IMR-90 (cell line): Measurements from ENCODE around the gene RTN4RL2. TPM values are rescaled to one million over a fixed set of nuclear protein-coding genes. Genes with fewer than 3 reads are reported as not detected.

ENCODE experiments used
- ATAC-seq: fragments of 200-7000 bp; cut with Tn5 transposase; 2 replicates; pipeline ENCODE4 v1.9.1; 2020; ENCODE audit warnings: low read depth, mild to moderate bottlenecking, moderate library complexity
- BruUV-seq: library from RNA; stranded (reverse); fragments of 400-500 nt; replicated peaks from 2 replicates; lab custom pipeline; 2021; lab: Mats Ljungman, UMichigan
- CTCF ChIA-PET: fragments of 300-600 bp; formaldehyde crosslinking; extraction: SDS; loops from one replicate; lab custom pipeline; 2021; ENCODE audit warnings: antibody characterized with exemption; lab: Yijun Ruan, JAX
- POLR2A ChIA-PET: fragments of 300-600 bp; sonication (Branson Sonifier 250); formaldehyde crosslinking; loops from one replicate; lab custom pipeline; 2022; ENCODE audit warnings: antibody characterized with exemption; ENCODE audit not compliant: unreplicated experiment; lab: Charles Lee
- DNase-seq: peaks from one replicate; pipeline ENCODE4 v3.0.0; 2013
- H2AFZ ChIP-seq: replicated peaks from 2 replicates; pipeline ENCODE3; 2013; ENCODE audit warnings: low read length, mild to moderate bottlenecking; ENCODE audit not compliant: poor library complexity
- H2AK5ac ChIP-seq: 2 replicates; pipeline ENCODE4 v1.6.1; 2013; ENCODE audit warnings: low read depth, low read length, inconsistent platforms
- H2AK9ac ChIP-seq: replicated peaks from 2 replicates; pipeline ENCODE3; 2013; ENCODE audit warnings: mild to moderate bottlenecking, low read depth, low read length, moderate library complexity; ENCODE audit not compliant: poor library complexity
- H2BK120ac ChIP-seq: 2 replicates; pipeline ENCODE4 v1.6.1; 2013; ENCODE audit warnings: low read depth, low read length, inconsistent platforms
- H2BK15ac ChIP-seq: 3 replicates; pipeline ENCODE4 v1.6.1; 2013; ENCODE audit warnings: low read depth, low read length, inconsistent platforms
- H2BK20ac ChIP-seq: 2 replicates; pipeline ENCODE4 v1.6.1; 2013; ENCODE audit warnings: low read depth, mild to moderate bottlenecking, inconsistent platforms, low read length, moderate library complexity
- H2BK5ac ChIP-seq: 2 replicates; pipeline ENCODE4 v1.6.1; 2013; ENCODE audit warnings: mild to moderate bottlenecking, low read depth, low read length, inconsistent platforms; ENCODE audit not compliant: poor library complexity, severe bottlenecking
- H3K14ac ChIP-seq: replicated peaks from 2 replicates; pipeline ENCODE4 v1.6.1; 2013; ENCODE audit warnings: low read depth, low read length, inconsistent platforms
- H3K18ac ChIP-seq: 2 replicates; pipeline ENCODE4 v1.6.1; 2013; ENCODE audit warnings: low read depth, low read length, control low read depth
- H3K23ac ChIP-seq: 2 replicates; pipeline ENCODE4 v1.6.1; 2013; ENCODE audit warnings: low read depth, low read length, inconsistent platforms
- H3K27ac ChIP-seq: 2 replicates; pipeline ENCODE4 v1.5.1; 2013; ENCODE audit warnings: mild to moderate bottlenecking, control low read depth, low read length; ENCODE audit not compliant: insufficient read depth
- H3K27me3 ChIP-seq: 2 replicates; pipeline ENCODE4 v1.6.1; 2013; ENCODE audit warnings: low read length; ENCODE audit not compliant: control insufficient read depth, insufficient read depth
- H3K36me3 ChIP-seq: 2 replicates; pipeline ENCODE4 v1.6.1; 2013; ENCODE audit warnings: low read length, mixed read lengths; ENCODE audit not compliant: control insufficient read depth, insufficient read depth
- H3K4ac ChIP-seq: 2 replicates; pipeline ENCODE4 v1.6.1; 2013; ENCODE audit warnings: low read depth, low read length, inconsistent platforms
- H3K4me1 ChIP-seq: 2 replicates; pipeline ENCODE4 v1.6.1; 2013; ENCODE audit warnings: low read length, mixed read lengths; ENCODE audit not compliant: control insufficient read depth, insufficient read depth
- H3K4me2 ChIP-seq: 2 replicates; pipeline ENCODE4 v1.6.1; 2013; ENCODE audit warnings: low read depth, mild to moderate bottlenecking, control low read depth, low read length, moderate library complexity
- H3K4me3 ChIP-seq: 2 replicates; pipeline ENCODE4 v1.5.1; 2013; ENCODE audit warnings: low read depth, mild to moderate bottlenecking, control low read depth, low read length, moderate library complexity; ENCODE audit not compliant: insufficient read depth
- H3K56ac ChIP-seq: 2 replicates; pipeline ENCODE4 v1.6.1; 2013; ENCODE audit warnings: low read length, inconsistent platforms; ENCODE audit not compliant: insufficient read depth; ENCODE audit errors: extremely low read depth
- H3K79me1 ChIP-seq, 2 experiments: 2 replicates each; pipeline ENCODE4 v1.6.1; 2013; ENCODE audit warnings: low read length in 2 of 2, inconsistent platforms in 1 of 2, low read depth in 1 of 2
- H3K9ac ChIP-seq: 2 replicates; pipeline ENCODE4 v1.6.1; 2013; ENCODE audit warnings: low read depth, low read length, control low read depth
- H3K9me1 ChIP-seq: 2 replicates; pipeline ENCODE4 v1.6.1; 2013; ENCODE audit warnings: low read length, inconsistent platforms; ENCODE audit not compliant: insufficient read depth
- H3K9me3 ChIP-seq: 2 replicates; pipeline ENCODE4 v1.6.1; 2013; ENCODE audit warnings: low read length; ENCODE audit not compliant: control insufficient read depth, insufficient read depth
- H4K20me1 ChIP-seq: 2 replicates; pipeline ENCODE4 v1.6.1; 2013; ENCODE audit warnings: low read length, inconsistent platforms; ENCODE audit not compliant: insufficient read depth
- H4K5ac ChIP-seq: 2 replicates; pipeline ENCODE4 v1.6.1; 2013; ENCODE audit warnings: mild to moderate bottlenecking, low read depth, low read length, control low read depth
- H4K8ac ChIP-seq, 2 experiments: 2 replicates each; pipeline ENCODE4 v1.6.1; 2013; ENCODE audit warnings: low read depth in 2 of 2, low read length in 2 of 2, control low read depth in 1 of 2, inconsistent platforms in 1 of 2
- H4K91ac ChIP-seq: 2 replicates; pipeline ENCODE4 v1.6.1; 2013; ENCODE audit warnings: low read depth, low read length, inconsistent platforms; ENCODE audit not compliant: insufficient read depth
- BHLHE40 ChIP-seq: fragments of 150-350 bp; IDR thresholded peaks from 2 replicates; pipeline ENCODE4 v1.6.1; 2016; ENCODE audit warnings: mild to moderate bottlenecking, low read depth, low read length
- CEBPB ChIP-seq: IDR thresholded peaks from 2 replicates; pipeline ENCODE4 v1.6.1; 2012; ENCODE audit warnings: low read depth, low read length, improper control_type of control experiment
- CTCF ChIP-seq: conservative IDR thresholded peaks from 2 replicates; pipeline ENCODE4 v1.5.1; 2012; ENCODE audit warnings: mild to moderate bottlenecking, low read depth, low read length, improper control_type of control experiment
- ELK1 ChIP-seq: fragments of 150-350 bp; IDR thresholded peaks from 2 replicates; pipeline ENCODE4 v1.6.1; 2016; ENCODE audit warnings: low read depth, mild to moderate bottlenecking, low read length, moderate library complexity, borderline replicate concordance
- MAFK ChIP-seq: IDR thresholded peaks from 2 replicates; pipeline ENCODE4 v1.6.1; 2012; ENCODE audit warnings: low read depth, low read length, improper control_type of control experiment
- MAZ ChIP-seq: IDR thresholded peaks from 2 replicates; pipeline ENCODE4 v1.6.1; 2012; ENCODE audit warnings: low read depth, mild to moderate bottlenecking, low read length, improper control_type of control experiment, moderate library complexity, borderline replicate concordance
- MXI1 ChIP-seq: IDR thresholded peaks from 2 replicates; pipeline ENCODE4 v1.6.1; 2012; ENCODE audit warnings: low read depth, mild to moderate bottlenecking, low read length, moderate library complexity, borderline replicate concordance
- NFE2L2 ChIP-seq: fragments of 150-350 bp; IDR thresholded peaks from 2 replicates; pipeline ENCODE4 v1.6.1; 2016; ENCODE audit warnings: low read depth, mild to moderate bottlenecking, low read length
- RAD21 ChIP-seq: IDR thresholded peaks from 2 replicates; pipeline ENCODE4 v1.6.1; 2012; ENCODE audit warnings: low read length, improper control_type of control experiment
- RCOR1 ChIP-seq: IDR thresholded peaks from 2 replicates; pipeline ENCODE4 v1.6.1; 2012; ENCODE audit warnings: mild to moderate bottlenecking, low read length, improper control_type of control experiment; ENCODE audit not compliant: insufficient replicate concordance
- RFX5 ChIP-seq: IDR thresholded peaks from 2 replicates; pipeline ENCODE4 v1.8.0; 2012; ENCODE audit warnings: low read depth, mild to moderate bottlenecking, low read length, moderate library complexity
- SMC3 ChIP-seq: fragments of 150-350 bp; IDR thresholded peaks from 2 replicates; pipeline ENCODE4 v1.6.1; 2016; ENCODE audit warnings: low read depth, mild to moderate bottlenecking, antibody characterized with exemption, low read length, moderate library complexity
- USF2 ChIP-seq: fragments of 150-350 bp; IDR thresholded peaks from 2 replicates; pipeline ENCODE4 v1.6.1; 2017; ENCODE audit warnings: mild to moderate bottlenecking, antibody characterized with exemption, low read length, low read depth
- WGBS, 2 experiments: methylation state at CpG; one replicate each; pipeline versions ENCODE4 v1.1.5 to v1.1.7; 2013; ENCODE audit warnings: missing lambda C conversion rate in 2 of 2; ENCODE audit not compliant: insufficient read length in 1 of 2; ENCODE audit errors: extremely low coverage in 2 of 2; 5-methylcytosine and 5-hydroxymethylcytosine counted together
- dilution Hi-C: fragments of 300-500 bp; cut with HindIII; formaldehyde crosslinking; loops from one replicate; pipeline ENCODE4 v1.14.3; 2018; ENCODE audit warnings: low sequenced_read_pairs; ENCODE audit not compliant: unreplicated experiment
- in situ Hi-C: fragments of 300-500 bp; cut with MboI; formaldehyde crosslinking; loops from 3 replicates; pipeline ENCODE4 v1.14.3; 2019; ENCODE audit warnings: low sequenced_read_pairs, inconsistent platforms, mixed read lengths
- intact Hi-C: fragments of 100-400 bp; cut with micrococcal nuclease; formaldehyde crosslinking; loops from 2 replicates; pipeline ENCODE4 v1.10.0; 2022
- polyA plus RNA-seq, 3 experiments: library from polyadenylated mRNA; depleted of rRNA; stranded (reverse); fragments of >200 nt; gene quantifications; 2 replicates each; pipeline ENCODE4 v1.2.3, GENCODE V29; 2012; ENCODE audit warnings: low replicate concordance in 1 of 3
- total RNA-seq: library from RNA; depleted of rRNA; stranded (reverse); fragments of >200 nt; gene quantifications from 2 replicates; pipeline ENCODE4 v1.2.3, GENCODE V29; 2012

Gene RTN4RL2
- total and polyA plus RNA-seq, 2 of the 4 experiments (the other 2 are of a cell fraction), result 1.5 TPM; not detected in 1

- in situ Hi-C loops, result loop anchor here (25.0 kb wide), 1 partner anchor 1035 kb away; the partner anchor contains the start of gene OR5B21
- no peak for TF ChIP-seq SMC3
- TF ChIP-seq RFX5, result no peak
- no peak for TF ChIP-seq USF2
- 0 out of 2 replicates have a peak, but pooled peaks have one; percentile 3 for TF ChIP-seq RAD21
- TF ChIP-seq BHLHE40, result no peak
- no peak for TF ChIP-seq CEBPB
- no peak for TF ChIP-seq RCOR1
- TF ChIP-seq MXI1, result no peak
- 0 out of 2 replicates have a peak, but pooled peaks have one; percentile 31 for TF ChIP-seq MAZ
- TF ChIP-seq ELK1, result no peak
- TF ChIP-seq NFE2L2, result no peak
- TF ChIP-seq MAFK, result no peak
- TF ChIP-seq CTCF, result peak; percentile 36
Measured at GRCh38 chr11:57476757-57477506, 16.6 kb downstream of the RTN4RL2 start.

More at GRCh38 chr11:57476757-57477506, 16.6 kb downstream of the RTN4RL2 start:
- H2BK5ac ChIP-seq, result no peak overlapping the region
- no peak overlapping the region for H2BK20ac ChIP-seq
- no peak overlapping the region for H3K4ac ChIP-seq
- no peak overlapping the region for H4K91ac ChIP-seq
- WGBS, 2 experiments, result 12% methylated on average over 15 of the region's 27 CpGs; no CpG with 5 or more reads in 1 of the 2 experiments
- no peak overlapping the region for H3K23ac ChIP-seq
- H3K4me3 ChIP-seq, result no peak overlapping the region
- H3K4me2 ChIP-seq, result peak overlapping the region; percentile 54
- BruUV-seq, result no TSS peak
- no peaks in the 10 kb centered on the region for H3K79me1 ChIP-seq
- H3K4me1 ChIP-seq, result no peaks in the 10 kb centered on the region
- H3K14ac ChIP-seq, result no peak overlapping the region
- no peaks in the 10 kb centered on the region; the same call in 1 of the 2 replicates for H4K20me1 ChIP-seq
- no peak overlapping the region for H3K18ac ChIP-seq
- no peak overlapping the region for H2AK5ac ChIP-seq
- no peak overlapping the region for H3K27ac ChIP-seq
- intact Hi-C loops (no loop called here), dilution Hi-C loops (no loop called here)
- H3K56ac ChIP-seq, result no peak overlapping the region
- H3K27me3 ChIP-seq, result peaks cover 42% of the 10 kb centered on the region
- peak overlapping the region; percentile 84 for H2AFZ ChIP-seq
- H3K9me3 ChIP-seq, result no peaks in the 10 kb centered on the region
- H4K8ac ChIP-seq, result no peak overlapping the region
- H3K9me1 ChIP-seq, result no peaks in the 10 kb centered on the region
- H2BK15ac ChIP-seq, result no peak overlapping the region
- ChIA-PET CTCF (interaction anchor here (0.6 to 1.5 kb wide), 4 partner anchors 16 to 168 kb away, joined by 3 to 7 read pairs (median 4); no protein-coding TSS in a partner anchor), POLR2A (interaction anchor here (0.5 kb wide), 1 partner anchor 179 kb away, joined by 3 read pairs; no protein-coding TSS in a partner anchor)
- no peaks in the 10 kb centered on the region for H3K36me3 ChIP-seq
- ATAC-seq (peak; percentile 80), DNase-seq (peak; percentile 17)
- H2AK9ac ChIP-seq, result peak overlapping the region; percentile 30
- no peak overlapping the region for H4K5ac ChIP-seq
- H2BK120ac ChIP-seq, result no peak overlapping the region
- no peak overlapping the region for H3K9ac ChIP-seq
